ENCODE data around the gene ZBED6. TPM values are rescaled to one million over a fixed set of nuclear protein-coding genes. Genes with fewer than 3 reads are reported as not detected.

The ZBED6 gene
- total and polyA plus RNA-seq, 2 donors (not counting 3 experiments of a cell fraction or from before 2014, with no cell fraction given), result 6.4 to 38.9 TPM

DNA sequence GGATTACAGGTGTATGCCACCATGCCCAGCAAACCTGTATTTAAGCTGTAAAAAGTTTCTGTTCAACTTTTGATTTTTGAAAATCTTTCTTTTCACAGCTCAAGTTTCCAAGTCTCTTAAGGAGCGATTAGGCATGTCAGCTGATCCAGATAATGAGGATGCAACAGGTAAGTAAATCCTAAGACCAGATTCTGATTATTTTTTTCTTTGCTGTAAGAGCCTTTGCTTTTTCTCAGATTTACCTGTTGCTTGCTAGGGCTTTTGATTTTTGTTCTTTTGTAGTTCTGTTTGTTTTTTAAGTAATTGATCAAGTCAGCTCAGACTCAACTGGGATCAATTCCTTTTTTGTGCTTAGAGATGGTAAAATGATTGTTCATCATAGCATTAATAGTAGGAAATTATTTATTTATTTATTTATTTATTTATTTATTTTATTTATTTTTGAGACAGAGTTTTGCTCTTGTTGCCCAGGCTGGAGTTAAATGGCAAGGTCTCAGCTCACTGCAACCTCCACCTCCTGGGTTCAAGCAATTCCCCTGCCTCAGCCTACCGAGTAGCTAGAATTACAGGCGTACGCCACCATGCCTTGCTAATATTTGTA is 44.9 kb downstream of the ZBED6 start:
- no peak for TF ChIP-seq GATA2 (IDR thresholded peaks at IDR 0.05; ENCODE audit: insufficient read depth, insufficient read length, low read depth, low read length)
- POLR2A ChIA-PET, result no interaction called here
- no peaks in the 10 kb centered on the region for H4K20me1 ChIP-seq (replicated peaks; ENCODE audit: control insufficient read depth, extremely low read depth, insufficient read depth, low read length)
- peaks cover 12 to 17% of the 10 kb centered on the region in 2 experiments for H3K36me3 ChIP-seq (ENCODE audit: control insufficient read depth in 2 of 2, extremely low read depth in 1 of 2, insufficient read depth in 2 of 2, low read length in 2 of 2)
- FAIRE-seq (no peak), DNase-seq (ENCODE audit: low read depth, low spot score) (no peak)
- H3K9ac ChIP-seq (replicated peaks; ENCODE audit: extremely low read depth, insufficient read depth, low read length), result no peak overlapping the region
- H3K27me3 ChIP-seq (ENCODE audit: control insufficient read depth in 2 of 2, insufficient read depth in 2 of 2, low read length in 2 of 2), result no peaks in the 10 kb centered on the region
- H3K4me1 ChIP-seq (ENCODE audit: control insufficient read depth, extremely low read depth, insufficient read depth, low read length), result no peaks in the 10 kb centered on the region
- no peaks in the 10 kb centered on the region for H3K9me3 ChIP-seq (replicated peaks; ENCODE audit: control insufficient read depth, insufficient read depth, low read length)
- H3K4me2 ChIP-seq (ENCODE audit: insufficient read depth, low read length), result no peak overlapping the region
- no TSS peak for BruUV-seq (replicated peaks)
- CTCF ChIA-PET, result no interaction called here
- peaks cover 1% of the 10 kb centered on the region for H3K79me2 ChIP-seq (ENCODE audit: control insufficient read depth, insufficient read depth, low read length)
- H2AFZ ChIP-seq (ENCODE audit: low read depth, low read length), result no peak overlapping the region
- H3K4me3 ChIP-seq (replicated peaks in 1 of 3; ENCODE audit: insufficient read depth in 1 of 3, low read depth in 1 of 3, low read length in 3 of 3), result no peak overlapping the region
- no peak overlapping the region for H3K27ac ChIP-seq (ENCODE audit: insufficient read depth, low read depth, low read length)
- intact Hi-C loops (cut with micrococcal nuclease) (no loop called here), dilution Hi-C loops (cut with MboI; ENCODE audit: extremely low pct_ligation_motif_present, low sequenced_read_pairs) (no loop called here)
- no peaks in the 10 kb centered on the region for H3K9me1 ChIP-seq (replicated peaks; ENCODE audit: control insufficient read depth, extremely low read depth, insufficient read depth, low read length)

DNA sequence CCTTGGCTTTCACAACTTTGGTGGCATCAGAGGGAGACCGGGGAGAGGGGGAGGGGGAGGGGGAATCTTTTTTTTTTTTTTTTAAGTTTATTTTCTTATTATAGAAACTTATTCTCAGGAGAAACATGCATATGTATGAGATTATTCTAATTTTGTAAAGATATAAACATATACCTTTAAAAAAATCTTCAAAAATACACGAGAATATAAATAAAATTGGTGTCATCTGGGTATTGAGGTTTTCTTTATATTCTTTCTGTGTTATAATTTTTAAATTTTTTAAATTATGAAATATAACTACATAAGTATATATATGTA is 47.1 kb downstream of the ZBED6 start:
- no TSS peak for BruUV-seq (replicated peaks)
- no peaks in the 10 kb centered on the region for H3K4me1 ChIP-seq (ENCODE audit: control insufficient read depth, extremely low read depth, insufficient read depth, low read length)
- no peaks in the 10 kb centered on the region for H3K9me3 ChIP-seq (replicated peaks; ENCODE audit: control insufficient read depth, insufficient read depth, low read length)
- FAIRE-seq (no peak), DNase-seq (ENCODE audit: low read depth, low spot score) (no peak)
- no peak overlapping the region for H3K4me3 ChIP-seq (replicated peaks in 1 of 3; ENCODE audit: insufficient read depth in 1 of 3, low read depth in 1 of 3, low read length in 3 of 3)
- peaks cover 1% of the 10 kb centered on the region for H3K79me2 ChIP-seq (ENCODE audit: control insufficient read depth, insufficient read depth, low read length)
- intact Hi-C loops (cut with micrococcal nuclease), result no loop called here
- ChIA-PET POLR2A (no interaction called here), CTCF (no interaction called here)
- no peak overlapping the region for H2AFZ ChIP-seq (ENCODE audit: low read depth, low read length)
- no peaks in the 10 kb centered on the region for H3K9me1 ChIP-seq (replicated peaks; ENCODE audit: control insufficient read depth, extremely low read depth, insufficient read depth, low read length)
- no peaks in the 10 kb centered on the region for H4K20me1 ChIP-seq (replicated peaks; ENCODE audit: control insufficient read depth, extremely low read depth, insufficient read depth, low read length)
- no peaks in the 10 kb centered on the region for H3K27me3 ChIP-seq (ENCODE audit: control insufficient read depth in 2 of 2, insufficient read depth in 2 of 2, low read length in 2 of 2)
- no peak overlapping the region for H3K9ac ChIP-seq (replicated peaks; ENCODE audit: extremely low read depth, insufficient read depth, low read length)
- H3K36me3 ChIP-seq (ENCODE audit: control insufficient read depth in 2 of 2, extremely low read depth in 1 of 2, insufficient read depth in 2 of 2, low read length in 2 of 2), result peaks cover 9 to 14% of the 10 kb centered on the region in 2 experiments
- no peak overlapping the region for H3K4me2 ChIP-seq (ENCODE audit: insufficient read depth, low read length)
- dilution Hi-C loops (cut with MboI; ENCODE audit: extremely low pct_ligation_motif_present, low sequenced_read_pairs), result no loop called here
- TF ChIP-seq MYC (IDR thresholded peaks at IDR 0.05; ENCODE audit: low read depth, low read length) (no peak), POLR2A (IDR thresholded peaks at IDR 0.05; ENCODE audit: low read depth, low read length) (no peak), POLR2AphosphoS5 (IDR thresholded peaks at IDR 0.05; ENCODE audit: insufficient read depth, low read depth, low read length) (no peak), EZH2 (IDR thresholded peaks at IDR 0.05; ENCODE audit: borderline replicate concordance, low read depth, low read length, severe bottlenecking) (no peak), JUN (IDR thresholded peaks at IDR 0.05; ENCODE audit: borderline replicate concordance, insufficient read depth, insufficient read length, low read depth) (no peak), GATA2 (IDR thresholded peaks at IDR 0.05; ENCODE audit: insufficient read depth, insufficient read length, low read depth, low read length) (no peak), FOS (IDR thresholded peaks at IDR 0.05; ENCODE audit: borderline replicate concordance, insufficient read depth, low read length) (no peak)
- TF ChIP-seq, protein P1, sequence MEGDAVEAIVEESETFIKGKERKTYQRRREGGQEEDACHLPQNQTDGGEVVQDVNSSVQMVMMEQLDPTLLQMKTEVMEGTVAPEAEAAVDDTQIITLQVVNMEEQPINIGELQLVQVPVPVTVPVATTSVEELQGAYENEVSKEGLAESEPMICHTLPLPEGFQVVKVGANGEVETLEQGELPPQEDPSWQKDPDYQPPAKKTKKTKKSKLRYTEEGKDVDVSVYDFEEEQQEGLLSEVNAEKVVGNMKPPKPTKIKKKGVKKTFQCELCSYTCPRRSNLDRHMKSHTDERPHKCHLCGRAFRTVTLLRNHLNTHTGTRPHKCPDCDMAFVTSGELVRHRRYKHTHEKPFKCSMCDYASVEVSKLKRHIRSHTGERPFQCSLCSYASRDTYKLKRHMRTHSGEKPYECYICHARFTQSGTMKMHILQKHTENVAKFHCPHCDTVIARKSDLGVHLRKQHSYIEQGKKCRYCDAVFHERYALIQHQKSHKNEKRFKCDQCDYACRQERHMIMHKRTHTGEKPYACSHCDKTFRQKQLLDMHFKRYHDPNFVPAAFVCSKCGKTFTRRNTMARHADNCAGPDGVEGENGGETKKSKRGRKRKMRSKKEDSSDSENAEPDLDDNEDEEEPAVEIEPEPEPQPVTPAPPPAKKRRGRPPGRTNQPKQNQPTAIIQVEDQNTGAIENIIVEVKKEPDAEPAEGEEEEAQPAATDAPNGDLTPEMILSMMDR (IDR thresholded peaks at IDR 0.05; ENCODE audit: extremely low read depth in 1 of 2, insufficient read depth in 1 of 2, low read depth in 1 of 2, low read length in 2 of 2), result no peak
- TF ChIP-seq, protein P2, sequence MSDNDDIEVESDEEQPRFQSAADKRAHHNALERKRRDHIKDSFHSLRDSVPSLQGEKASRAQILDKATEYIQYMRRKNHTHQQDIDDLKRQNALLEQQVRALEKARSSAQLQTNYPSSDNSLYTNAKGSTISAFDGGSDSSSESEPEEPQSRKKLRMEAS (IDR thresholded peaks at IDR 0.05; ENCODE audit: insufficient read depth, insufficient read length), result no peak
- H3K27ac ChIP-seq (ENCODE audit: insufficient read depth, low read depth, low read length), result no peak overlapping the region
